Large intestine (tissue), 3 donors: ENCODE results near the gene DGKZ. TPM values are rescaled to one million over a fixed set of nuclear protein-coding genes. Genes with fewer than 3 reads are reported as not detected.

Experiments used
- DNase-seq, 2 donors: peaks; one replicate each; pipeline versions ENCODE4 v3.0.0 to v3.0.0-alpha.2; 2013
- H3K27ac ChIP-seq: one replicate; pipeline ENCODE4 v1.5.1; 2013; ENCODE audit warnings: low read length
- H3K27me3 ChIP-seq: 2 replicates; pipeline ENCODE4 v1.6.1; 2013; ENCODE audit warnings: low read length; ENCODE audit not compliant: control insufficient read depth, insufficient read depth
- H3K36me3 ChIP-seq: 2 replicates; pipeline ENCODE4 v1.6.1; 2013; ENCODE audit warnings: low read length; ENCODE audit not compliant: control insufficient read depth, insufficient read depth
- H3K4me1 ChIP-seq: one replicate; pipeline ENCODE4 v1.6.1; 2013; ENCODE audit warnings: low read length; ENCODE audit not compliant: control insufficient read depth, insufficient read depth
- H3K4me3 ChIP-seq: one replicate; pipeline ENCODE4 v1.5.1; 2013; ENCODE audit warnings: low read length
- H3K9me3 ChIP-seq: one replicate; pipeline ENCODE4 v1.6.1; 2013; ENCODE audit warnings: mild to moderate bottlenecking, low read depth, low read length, moderate library complexity; ENCODE audit not compliant: control insufficient read depth
- WGBS: methylation state at CpG from one replicate; pipeline ENCODE4 v1.1.5; 2013; ENCODE audit warnings: low lambda C conversion rate; ENCODE audit not compliant: insufficient coverage; 5-methylcytosine and 5-hydroxymethylcytosine counted together
- polyA plus RNA-seq: library from polyadenylated mRNA; unstranded; fragments of 120-200 nt; gene quantifications from one replicate; pipeline ENCODE4 v1.2.1, GENCODE V29; 2013

Gene DGKZ
- polyA plus RNA-seq, 1 donor, result 46.9 TPM

DNA sequence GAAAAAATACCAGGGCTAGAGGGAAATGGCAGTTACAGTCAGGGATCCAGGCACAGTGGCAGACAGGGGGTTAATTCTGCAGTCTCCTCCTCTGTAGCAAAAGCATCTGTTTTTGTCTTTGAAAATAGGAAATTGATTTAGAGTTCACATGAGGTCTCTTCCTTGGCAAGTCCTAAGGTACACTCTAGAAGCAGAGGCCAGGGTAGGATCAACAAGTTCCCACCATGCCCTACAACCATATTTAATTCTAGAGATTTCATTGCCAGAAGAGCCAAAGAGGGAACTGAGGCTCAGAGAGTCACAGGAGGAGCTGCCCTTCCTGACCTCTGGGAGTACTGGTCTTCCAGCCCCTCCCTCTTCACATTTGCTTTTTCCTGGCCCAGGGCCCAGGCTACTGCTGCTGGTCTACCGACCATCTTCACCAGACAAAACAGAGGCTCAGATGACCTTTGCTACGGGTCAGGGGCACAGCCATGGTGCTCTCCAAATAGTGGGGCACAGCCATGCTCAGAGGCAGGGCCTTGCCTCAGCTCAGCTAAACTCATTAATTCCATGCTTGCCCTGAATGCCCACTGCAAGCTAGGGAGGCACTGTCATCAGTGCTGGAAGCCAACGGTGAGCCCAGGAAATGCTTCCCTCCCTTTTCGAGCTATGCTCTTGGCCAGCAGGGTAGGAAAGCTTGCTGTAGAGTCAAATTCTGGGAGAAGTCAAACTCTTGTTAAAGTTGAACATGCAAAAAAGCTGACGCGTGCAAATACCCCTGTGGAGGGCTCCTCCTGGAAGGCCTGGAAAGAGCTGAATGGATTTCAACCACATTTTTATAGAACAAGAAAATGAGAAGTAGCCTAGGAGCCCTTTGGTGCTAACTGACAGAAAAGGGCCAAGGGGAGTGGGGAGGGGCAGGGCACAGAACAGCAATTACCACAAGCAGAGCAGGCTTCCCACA, 56.0 kb downstream of the DGKZ start:
- no peaks in the 10 kb centered on the region for H3K27me3 ChIP-seq
- no peak for DNase-seq
- no peak overlapping the region for H3K4me3 ChIP-seq
- H3K4me1 ChIP-seq, result no peaks in the 10 kb centered on the region
- H3K27ac ChIP-seq, result no peak overlapping the region
- no peaks in the 10 kb centered on the region for H3K9me3 ChIP-seq
- no CpG with 5 or more reads among the region's 6 CpGs for WGBS
- peaks cover 60% of the 10 kb centered on the region for H3K36me3 ChIP-seq

GRCh38 chr11:46404476-46405017, 57.3 kb downstream of the DGKZ start:
- Histone ChIP-seq H3K27me3 (no peaks in the 10 kb centered on the region), H3K4me1 (no peaks in the 10 kb centered on the region), H3K4me3 (no peak overlapping the region), H3K27ac (no peak overlapping the region), H3K36me3 (peaks cover 68% of the 10 kb centered on the region), H3K9me3 (no peaks in the 10 kb centered on the region)
- no CpG with 5 or more reads among the region's 5 CpGs for WGBS
- DNase-seq, result no peak

- H3K9me3 ChIP-seq, result no peaks in the 10 kb centered on the region
- no peak for DNase-seq
- no peaks in the 10 kb centered on the region for H3K27me3 ChIP-seq
- H3K4me1 ChIP-seq, result no peaks in the 10 kb centered on the region
- H3K4me3 ChIP-seq, result no peak overlapping the region
- WGBS, result no CpG with 5 or more reads among the region's 10 CpGs
- H3K36me3 ChIP-seq, result peaks cover 76% of the 10 kb centered on the region
- H3K27ac ChIP-seq, result no peak overlapping the region
Measured at GRCh38 chr11:46407635-46408034, 60.4 kb downstream of the DGKZ start.

GRCh38 chr11:46408407-46408986, 61.2 kb downstream of the DGKZ start:
- peaks cover 72% of the 10 kb centered on the region for H3K36me3 ChIP-seq
- WGBS, result no CpG with 5 or more reads among the region's 6 CpGs
- no peak for DNase-seq

GRCh38 chr11:46410021-46410420, 62.8 kb downstream of the DGKZ start:
- Histone ChIP-seq H3K27ac (no peak overlapping the region), H3K36me3 (peaks cover 72% of the 10 kb centered on the region)

More at GRCh38 chr11:46408407-46408986, 61.2 kb downstream of the DGKZ start:
- Histone ChIP-seq H3K9me3 (no peaks in the 10 kb centered on the region), H3K4me1 (no peaks in the 10 kb centered on the region), H3K27ac (no peak overlapping the region), H3K4me3 (no peak overlapping the region), H3K27me3 (no peaks in the 10 kb centered on the region)

DNA sequence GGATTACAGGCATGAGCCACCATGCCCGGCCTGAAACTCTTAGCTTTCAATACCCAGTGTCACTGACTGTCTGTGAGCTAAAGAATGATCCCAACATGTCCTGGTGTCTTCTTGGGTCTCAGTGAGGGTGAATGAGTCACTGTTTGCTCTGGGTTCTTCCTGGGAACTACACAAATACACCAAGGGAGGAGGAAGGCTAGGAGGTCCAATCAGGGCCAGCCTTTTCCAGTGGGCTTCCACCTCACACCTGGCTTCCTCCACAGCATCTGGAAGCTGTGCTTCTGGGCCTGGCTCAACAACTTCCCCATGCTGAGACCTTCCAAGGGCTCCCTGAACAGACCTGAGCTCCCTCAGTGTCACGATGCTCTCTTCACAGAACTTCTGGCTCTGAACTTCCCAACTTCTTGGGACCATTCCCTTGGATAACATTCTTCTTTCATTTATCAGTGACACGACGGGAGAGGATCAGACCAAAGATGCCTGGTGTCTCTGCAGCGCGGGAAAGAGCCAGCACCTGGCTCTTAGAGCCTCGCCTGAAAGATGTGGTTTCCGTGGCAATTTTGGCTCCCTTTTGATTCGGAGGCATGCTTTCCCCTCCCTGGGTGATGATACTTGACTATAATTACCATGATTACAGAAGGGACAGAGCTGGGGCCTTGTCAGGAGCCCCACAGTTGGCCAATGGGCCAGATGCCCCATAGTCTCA, 66.7 kb downstream of the DGKZ start:
- WGBS, result no CpG with 5 or more reads among the region's 9 CpGs
- no peaks in the 10 kb centered on the region for H3K4me1 ChIP-seq
- peaks cover 68% of the 10 kb centered on the region for H3K36me3 ChIP-seq
- no peak overlapping the region for H3K27ac ChIP-seq
- no peaks in the 10 kb centered on the region for H3K27me3 ChIP-seq
- no peaks in the 10 kb centered on the region for H3K9me3 ChIP-seq
- DNase-seq, result peak in 1 of 2 donors; percentile 53
- no peak overlapping the region for H3K4me3 ChIP-seq

More at GRCh38 chr11:46410021-46410420, 62.8 kb downstream of the DGKZ start:
- Histone ChIP-seq H3K9me3 (no peaks in the 10 kb centered on the region), H3K27me3 (no peaks in the 10 kb centered on the region), H3K4me1 (no peaks in the 10 kb centered on the region), H3K4me3 (no peak overlapping the region)
- no peak for DNase-seq
- WGBS, result no CpG with 5 or more reads among the region's 5 CpGs

- no peaks in the 10 kb centered on the region for H3K9me3 ChIP-seq
- H3K4me3 ChIP-seq, result no peak overlapping the region
- no peak overlapping the region for H3K27ac ChIP-seq
- no CpG with 5 or more reads among the region's 5 CpGs for WGBS
- DNase-seq, result peak in 1 of 2 donors; percentile 75
- no peaks in the 10 kb centered on the region for H3K4me1 ChIP-seq
- peaks cover 69% of the 10 kb centered on the region for H3K36me3 ChIP-seq
- no peaks in the 10 kb centered on the region for H3K27me3 ChIP-seq
Measured at GRCh38 chr11:46414466-46414796, 67.2 kb downstream of the DGKZ start.

DNA sequence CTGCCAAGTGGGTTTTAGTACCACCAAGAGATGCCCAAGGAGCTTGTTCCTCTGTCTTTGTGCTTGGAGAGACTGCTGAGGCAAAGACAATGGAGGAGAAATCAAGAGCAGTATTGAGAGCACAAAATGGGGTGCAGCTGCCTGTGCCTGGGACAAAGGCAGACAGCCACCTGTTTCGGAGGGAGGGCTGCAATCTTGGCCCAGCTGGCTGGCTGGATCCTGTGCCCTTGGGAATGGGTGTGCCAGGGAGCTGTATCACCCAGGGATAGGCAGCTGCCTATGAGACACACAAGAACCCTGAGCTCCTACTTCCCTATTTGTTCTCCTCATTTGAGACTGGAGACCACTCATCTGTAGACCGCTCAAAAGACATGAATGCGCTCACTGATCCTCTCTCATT, 67.6 kb downstream of the DGKZ start:
- H3K27ac ChIP-seq, result no peak overlapping the region
- 0% methylated on average over 1 of the region's 3 CpGs for WGBS
- peaks cover 68% of the 10 kb centered on the region for H3K36me3 ChIP-seq

DNA sequence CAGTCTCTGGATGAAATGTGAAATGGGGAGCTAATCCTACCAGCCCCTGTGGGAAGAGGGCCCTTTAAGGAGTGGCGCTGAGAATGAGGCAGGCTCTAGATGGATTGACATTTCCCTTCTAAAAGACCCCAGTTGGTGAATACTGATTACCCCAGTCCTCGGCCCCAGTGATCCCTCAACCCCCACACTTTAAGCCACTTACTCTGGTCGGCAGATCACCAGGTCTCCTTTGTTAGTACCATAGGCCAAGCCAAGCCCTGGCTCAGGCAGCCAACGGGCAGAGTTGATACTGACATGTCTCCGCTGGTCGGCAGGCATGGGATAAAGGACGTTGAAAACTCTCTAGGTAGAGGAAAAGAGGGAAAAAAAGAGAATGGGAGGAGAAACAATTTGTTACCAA, 70.4 kb downstream of the DGKZ start:
- Histone ChIP-seq H3K4me1 (peaks cover 6% of the 10 kb centered on the region), H3K27me3 (no peaks in the 10 kb centered on the region), H3K36me3 (peaks cover 70% of the 10 kb centered on the region), H3K4me3 (no peak overlapping the region), H3K27ac (no peak overlapping the region), H3K9me3 (no peaks in the 10 kb centered on the region)
- no peak for DNase-seq
- WGBS, result 65% methylated on average over 2 of the region's 7 CpGs

More for the DNA sequence above, 67.6 kb downstream of the DGKZ start:
- H3K27me3 ChIP-seq, result no peaks in the 10 kb centered on the region
- no peaks in the 10 kb centered on the region for H3K4me1 ChIP-seq
- H3K9me3 ChIP-seq, result no peaks in the 10 kb centered on the region
- peak in 1 of 2 donors; percentile 26 for DNase-seq
- H3K4me3 ChIP-seq, result no peak overlapping the region

DNA sequence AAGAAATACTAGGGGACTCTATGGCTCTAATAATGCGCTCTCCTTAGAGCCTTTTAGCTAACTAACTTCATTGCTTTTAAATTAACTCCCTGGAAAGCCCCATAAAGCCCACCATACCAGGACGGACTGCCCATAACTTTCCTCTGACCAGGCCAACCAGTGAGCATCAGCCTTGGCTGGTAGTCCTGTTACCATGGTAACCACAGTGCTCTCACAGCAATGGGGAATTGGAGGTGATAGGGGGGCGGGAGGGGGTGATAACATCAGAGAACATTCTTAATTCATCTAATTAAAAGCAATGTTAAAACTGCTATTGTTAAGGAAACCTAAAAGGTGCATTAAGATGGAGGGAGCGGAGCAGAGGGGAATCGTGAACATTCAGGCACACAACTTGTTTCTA, 71.5 kb downstream of the DGKZ start:
- peaks cover 9% of the 10 kb centered on the region for H3K4me1 ChIP-seq
- 90% methylated on average over 2 of the region's 5 CpGs for WGBS
- H3K27me3 ChIP-seq, result no peaks in the 10 kb centered on the region
- peaks cover 65% of the 10 kb centered on the region for H3K36me3 ChIP-seq
- H3K9me3 ChIP-seq, result no peaks in the 10 kb centered on the region
- H3K4me3 ChIP-seq, result no peak overlapping the region
- no peak overlapping the region for H3K27ac ChIP-seq
- no peak for DNase-seq
